Osteocyte (in vitro differentiated cells): ENCODE measurements around the gene NHSL1. TPM values are rescaled to one million over a fixed set of nuclear protein-coding genes. Genes with fewer than 3 reads are reported as not detected.

ENCODE experiments used
- DNase-seq: peaks from one replicate; pipeline ENCODE4 v3.0.0; 2021; ENCODE audit warnings: mixed read lengths; ENCODE audit not compliant: unreplicated experiment; ENCODE audit errors: extremely low spot score
- H3K27ac Mint-ChIP-seq: one replicate; pipeline ENCODE4 v1.8.0; 2021; ENCODE audit warnings: mild to moderate bottlenecking, mixed read lengths; ENCODE audit not compliant: unreplicated experiment
- H3K27me3 Mint-ChIP-seq: one replicate; pipeline ENCODE4 v1.8.0; 2021; ENCODE audit warnings: mixed read lengths; ENCODE audit not compliant: unreplicated experiment
- H3K36me3 Mint-ChIP-seq: one replicate; pipeline ENCODE4 v1.8.0; 2021; ENCODE audit warnings: mixed read lengths; ENCODE audit not compliant: unreplicated experiment
- H3K4me1 Mint-ChIP-seq: one replicate; pipeline ENCODE4 v1.8.0; 2021; ENCODE audit warnings: mixed read lengths; ENCODE audit not compliant: unreplicated experiment
- H3K4me3 Mint-ChIP-seq: one replicate; pipeline ENCODE4 v1.8.0; 2021; ENCODE audit warnings: mild to moderate bottlenecking, moderate library complexity, mixed read lengths; ENCODE audit not compliant: unreplicated experiment
- H3K9me3 Mint-ChIP-seq: one replicate; pipeline ENCODE4 v1.8.0; 2021; ENCODE audit warnings: mixed read lengths; ENCODE audit not compliant: unreplicated experiment
- long read RNA-seq: library from polyadenylated mRNA; unstranded; transcript quantifications from one replicate; pipeline ENCODE4 v2.0.0, GENCODE V29; 2021
- total RNA-seq: library from RNA; stranded (reverse); gene quantifications from 2 replicates; pipeline ENCODE4 v1.2.1, GENCODE V29; 2021
- TF ChIP-seq, protein P1 (sequence below): fragments of 200-600 bp; sonication (generic); IDR thresholded peaks from 2 replicates; pipeline ENCODE4 v1.5.0; 2021; ENCODE audit warnings: antibody characterized with exemption, mild to moderate bottlenecking, moderate library complexity

NHSL1 gene, protein sequence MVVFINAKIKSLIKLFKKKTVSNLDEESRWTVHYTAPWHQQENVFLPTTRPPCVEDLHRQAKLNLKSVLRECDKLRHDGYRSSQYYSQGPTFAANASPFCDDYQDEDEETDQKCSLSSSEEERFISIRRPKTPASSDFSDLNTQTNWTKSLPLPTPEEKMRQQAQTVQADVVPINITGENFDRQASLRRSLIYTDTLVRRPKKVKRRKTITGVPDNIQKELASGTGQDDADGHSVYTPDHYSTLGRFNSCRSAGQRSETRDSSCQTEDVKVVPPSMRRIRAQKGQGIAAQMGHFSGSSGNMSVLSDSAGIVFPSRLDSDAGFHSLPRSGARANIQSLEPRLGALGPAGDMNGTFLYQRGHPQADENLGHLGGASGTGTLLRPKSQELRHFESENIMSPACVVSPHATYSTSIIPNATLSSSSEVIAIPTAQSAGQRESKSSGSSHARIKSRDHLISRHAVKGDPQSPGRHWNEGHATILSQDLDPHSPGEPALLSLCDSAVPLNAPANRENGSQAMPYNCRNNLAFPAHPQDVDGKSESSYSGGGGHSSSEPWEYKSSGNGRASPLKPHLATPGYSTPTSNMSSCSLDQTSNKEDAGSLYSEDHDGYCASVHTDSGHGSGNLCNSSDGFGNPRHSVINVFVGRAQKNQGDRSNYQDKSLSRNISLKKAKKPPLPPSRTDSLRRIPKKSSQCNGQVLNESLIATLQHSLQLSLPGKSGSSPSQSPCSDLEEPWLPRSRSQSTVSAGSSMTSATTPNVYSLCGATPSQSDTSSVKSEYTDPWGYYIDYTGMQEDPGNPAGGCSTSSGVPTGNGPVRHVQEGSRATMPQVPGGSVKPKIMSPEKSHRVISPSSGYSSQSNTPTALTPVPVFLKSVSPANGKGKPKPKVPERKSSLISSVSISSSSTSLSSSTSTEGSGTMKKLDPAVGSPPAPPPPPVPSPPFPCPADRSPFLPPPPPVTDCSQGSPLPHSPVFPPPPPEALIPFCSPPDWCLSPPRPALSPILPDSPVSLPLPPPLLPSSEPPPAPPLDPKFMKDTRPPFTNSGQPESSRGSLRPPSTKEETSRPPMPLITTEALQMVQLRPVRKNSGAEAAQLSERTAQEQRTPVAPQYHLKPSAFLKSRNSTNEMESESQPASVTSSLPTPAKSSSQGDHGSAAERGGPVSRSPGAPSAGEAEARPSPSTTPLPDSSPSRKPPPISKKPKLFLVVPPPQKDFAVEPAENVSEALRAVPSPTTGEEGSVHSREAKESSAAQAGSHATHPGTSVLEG (N-terminal part only)
- total RNA-seq = 19.0 and 21.2 TPM in 2 replicates
- long read RNA-seq, partial matches to known transcripts = 1 of 7 reads
- long read RNA-seq, other reads (novel, unspliced or antisense) = 5 of 7 reads

DNA sequence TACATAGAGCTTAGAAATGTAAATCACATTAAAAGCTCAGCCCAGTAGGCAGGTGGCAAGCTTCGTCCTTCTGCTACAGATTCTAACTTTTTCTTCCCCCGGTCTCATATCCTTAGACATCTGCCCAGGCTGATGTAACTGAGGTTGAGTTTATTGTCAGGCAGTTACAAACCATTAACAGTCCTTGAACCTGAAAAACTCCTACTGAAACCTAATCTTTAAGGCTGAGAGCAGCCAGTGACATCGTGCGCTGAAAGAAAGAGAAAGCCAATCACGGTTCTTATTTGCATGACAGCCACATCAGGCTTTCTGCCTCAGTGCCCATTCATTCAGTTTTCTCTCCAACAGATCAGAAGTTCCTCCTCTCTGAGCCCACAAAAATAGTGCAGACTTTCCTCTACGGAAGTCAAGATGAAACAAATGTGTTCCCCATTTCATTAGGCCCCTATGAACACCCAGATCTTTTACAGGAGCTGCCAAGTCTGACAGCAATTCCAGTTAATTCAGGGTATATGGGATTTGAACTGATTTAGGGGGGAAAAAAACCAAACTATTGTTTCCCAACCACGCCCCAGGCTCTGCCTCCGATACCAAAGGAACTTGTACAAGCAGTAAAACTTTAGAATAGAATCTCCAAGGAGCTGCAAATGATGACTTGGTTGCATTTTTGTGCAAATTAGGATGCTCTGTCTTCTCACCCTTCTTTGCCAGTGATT lies at the start of gene NHSL1:
Gene NHSL1, minus strand, starts transcription at position 192 of the 716 bp plus-strand sequence. CDS start 204 bp downstream, outside the sequence.
- no peaks in the 10 kb centered on the region for H3K9me3 Mint-ChIP-seq
- no peak within 1 kb of the TSS for H3K4me3 Mint-ChIP-seq
- TF ChIP-seq, protein P1, sequence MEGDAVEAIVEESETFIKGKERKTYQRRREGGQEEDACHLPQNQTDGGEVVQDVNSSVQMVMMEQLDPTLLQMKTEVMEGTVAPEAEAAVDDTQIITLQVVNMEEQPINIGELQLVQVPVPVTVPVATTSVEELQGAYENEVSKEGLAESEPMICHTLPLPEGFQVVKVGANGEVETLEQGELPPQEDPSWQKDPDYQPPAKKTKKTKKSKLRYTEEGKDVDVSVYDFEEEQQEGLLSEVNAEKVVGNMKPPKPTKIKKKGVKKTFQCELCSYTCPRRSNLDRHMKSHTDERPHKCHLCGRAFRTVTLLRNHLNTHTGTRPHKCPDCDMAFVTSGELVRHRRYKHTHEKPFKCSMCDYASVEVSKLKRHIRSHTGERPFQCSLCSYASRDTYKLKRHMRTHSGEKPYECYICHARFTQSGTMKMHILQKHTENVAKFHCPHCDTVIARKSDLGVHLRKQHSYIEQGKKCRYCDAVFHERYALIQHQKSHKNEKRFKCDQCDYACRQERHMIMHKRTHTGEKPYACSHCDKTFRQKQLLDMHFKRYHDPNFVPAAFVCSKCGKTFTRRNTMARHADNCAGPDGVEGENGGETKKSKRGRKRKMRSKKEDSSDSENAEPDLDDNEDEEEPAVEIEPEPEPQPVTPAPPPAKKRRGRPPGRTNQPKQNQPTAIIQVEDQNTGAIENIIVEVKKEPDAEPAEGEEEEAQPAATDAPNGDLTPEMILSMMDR = no peak
- no peaks in the 10 kb centered on the region for H3K27me3 Mint-ChIP-seq
- DNase-seq = no peak
- H3K27ac Mint-ChIP-seq = peak within 1 kb of the TSS; percentile 8
- peaks cover 2% of the 10 kb centered on the region for H3K36me3 Mint-ChIP-seq
- peaks cover 6% of the 10 kb centered on the region for H3K4me1 Mint-ChIP-seq

- TF ChIP-seq, protein P1 = no peak
- Mint-ChIP-seq H3K36me3 (no peaks in the 10 kb centered on the region), H3K4me3 (no peak overlapping the region), H3K27me3 (no peaks in the 10 kb centered on the region), H3K4me1 (peaks cover 48% of the 10 kb centered on the region), H3K27ac (no peak overlapping the region), H3K9me3 (no peaks in the 10 kb centered on the region)
- DNase-seq = no peak
Measured at GRCh38 chr6:138546733-138547185, 47.5 kb upstream of the NHSL1 start.

GRCh38 chr6:138545621-138545980 lies 46.3 kb upstream of the NHSL1 start:
- H3K9me3 Mint-ChIP-seq = no peaks in the 10 kb centered on the region
- peak overlapping the region; percentile 78 for H3K4me3 Mint-ChIP-seq
- H3K27ac Mint-ChIP-seq = peak overlapping the region; percentile 91
- peaks cover 58% of the 10 kb centered on the region for H3K4me1 Mint-ChIP-seq
- H3K27me3 Mint-ChIP-seq = no peaks in the 10 kb centered on the region
- TF ChIP-seq, protein P1 = no peak
- peak; percentile 85 for DNase-seq
- no peaks in the 10 kb centered on the region for H3K36me3 Mint-ChIP-seq

GRCh38 chr6:138544501-138544900 lies 45.2 kb upstream of the NHSL1 start:
- Mint-ChIP-seq H3K36me3 (no peaks in the 10 kb centered on the region), H3K27ac (peak overlapping the region; percentile 91), H3K27me3 (no peaks in the 10 kb centered on the region), H3K9me3 (no peaks in the 10 kb centered on the region), H3K4me1 (peaks cover 67% of the 10 kb centered on the region), H3K4me3 (peak overlapping the region; percentile 78)
- TF ChIP-seq, protein P1 = no peak
- no peak for DNase-seq
